Body of pancreas (tissue), 4 donors: ENCODE results near the gene CBFA2T3. TPM values are rescaled to one million over a fixed set of nuclear protein-coding genes. Genes with fewer than 3 reads are reported as not detected.
"Not testable (repeated sequence)": the region's sequence is repeated elsewhere in the genome, so short reads cannot be mapped to it uniquely, and the experiment has no call there.

ENCODE experiments used
- ATAC-seq: fragments of 150-250 bp; one replicate; pipeline ENCODE4 v1.9.1; 2016
- DNase-seq, 4 donors: peaks; one replicate each; pipeline ENCODE4 v3.0.0-alpha.2; 2019
- H3K27ac ChIP-seq, 4 donors: fragments of 200-600 bp; sonication (generic); 1 replicate in 3 of 4; 2 replicates in 1 of 4; pipeline versions ENCODE4 v1.5.1 to v1.6.1; 2016 to 2019; ENCODE audit warnings: mild to moderate bottlenecking in 1 of 4, mixed read lengths in 1 of 4, moderate library complexity in 1 of 4
- H3K27me3 ChIP-seq, 2 donors: fragments of 200-600 bp; sonication (generic); one replicate each; pipeline ENCODE4 v1.6.0; 2016; ENCODE audit warnings: mild to moderate bottlenecking in 1 of 2
- H3K36me3 ChIP-seq, 2 donors: fragments of 200-600 bp; sonication (generic); replicated peaks in 1 of 2; 2 replicates each; pipeline ENCODE4 v1.5.1; 2016; ENCODE audit warnings: low read depth in 2 of 2; ENCODE audit not compliant: insufficient read depth in 1 of 2
- H3K4me1 ChIP-seq: fragments of 200-600 bp; sonication (generic); one replicate; pipeline ENCODE4 v1.6.0; 2016
- H3K4me3 ChIP-seq, 2 donors: fragments of 200-600 bp; sonication (generic); 1 replicate in 1 of 2; 2 replicates in 1 of 2; pipeline ENCODE4 v1.5.1; 2016 to 2019
- H3K9me3 ChIP-seq, 3 donors: fragments of 200-600 bp; sonication (generic); 1 replicate in 2 of 3; 2 replicates in 1 of 3; pipeline ENCODE4 v1.5.1; 2016
- CTCF ChIP-seq, 7 experiments: fragments of 450-650 bp in 4 of 7; fragments of 200-600 bp in 3 of 7; sonication (generic) in 3 of 7; IDR thresholded peaks; one replicate each; pipeline ENCODE4 v1.5.1; 2016 to 2019; ENCODE audit warnings: antibody characterized with exemption in 7 of 7
- POLR2A ChIP-seq, 3 donors: fragments of 450-650 bp; IDR thresholded peaks; one replicate each; pipeline ENCODE4 v1.6.1; 2016; ENCODE audit warnings: antibody characterized with exemption in 3 of 3, mild to moderate bottlenecking in 2 of 3
- WGBS, 2 donors: methylation state at CpG; one replicate each; pipeline ENCODE4 v1.1.5; 2017; 5-methylcytosine and 5-hydroxymethylcytosine counted together
- intact Hi-C: fragments of 100-400 bp; cut with DNase I; formaldehyde crosslinking; loops from one replicate; pipeline ENCODE4 v1.15.1; 2023
- total RNA-seq, 2 donors: library from RNA; depleted of rRNA; stranded (reverse); fragments of >200 nt; gene quantifications; one replicate each; pipeline ENCODE4 v1.1.0, GENCODE V29; 2016

The CBFA2T3 gene
- total RNA-seq, 2 donors from 2014 or later = 7.8 to 16.2 TPM

- no peaks in the 10 kb centered on the region for H3K4me1 ChIP-seq
- H3K4me3 ChIP-seq = no peak overlapping the region
- ATAC-seq = no peak
- no peak for TF ChIP-seq POLR2A (IDR thresholded peaks at IDR 0.05)
- no peak for TF ChIP-seq CTCF (IDR thresholded peaks at IDR 0.05)
- no peaks in the 10 kb centered on the region for H3K9me3 ChIP-seq
- H3K27me3 ChIP-seq = no peaks in the 10 kb centered on the region
- no peaks in the 10 kb centered on the region for H3K36me3 ChIP-seq
- DNase-seq = no peak
- WGBS, 2 donors = 66 to 80% methylated on average over 17 to 21 of the region's 21 CpGs
- no peak overlapping the region for H3K27ac ChIP-seq
- intact Hi-C loops = no loop called here
Observed at GRCh38 chr16:89020068-89020924, 43.3 kb upstream of the CBFA2T3 start.

- H3K36me3 ChIP-seq = no peaks in the 10 kb centered on the region
- no peak overlapping the region for H3K4me3 ChIP-seq
- WGBS, 2 donors = 69% methylated on average over 16 of the region's 16 CpGs; no CpG with 5 or more reads in 1 of the 2 donors
- no peaks in the 10 kb centered on the region for H3K9me3 ChIP-seq
- ATAC-seq (no peak), DNase-seq (no peak)
- H3K4me1 ChIP-seq = no peaks in the 10 kb centered on the region
- no peak overlapping the region for H3K27ac ChIP-seq
- TF ChIP-seq CTCF (IDR thresholded peaks at IDR 0.05) = no peak
- TF ChIP-seq POLR2A (IDR thresholded peaks at IDR 0.05) = no peak
- no peaks in the 10 kb centered on the region for H3K27me3 ChIP-seq
- intact Hi-C loops = no loop called here
Observed at GRCh38 chr16:89019511-89019910, 42.5 kb upstream of the CBFA2T3 start.

GRCh38 chr16:89018282-89019158 lies 41.5 kb upstream of the CBFA2T3 start:
- 59 to 63% methylated on average over 9 to 20 of the region's 20 CpGs for WGBS, 2 donors
- Histone ChIP-seq H3K27me3 (no peaks in the 10 kb centered on the region), H3K36me3 (no peaks in the 10 kb centered on the region), H3K9me3 (no peaks in the 10 kb centered on the region), H3K4me1 (no peaks in the 10 kb centered on the region), H3K27ac (no peak overlapping the region), H3K4me3 (no peak overlapping the region)
- DNase-seq (no peak), ATAC-seq (no peak)
- no peak for TF ChIP-seq CTCF (IDR thresholded peaks at IDR 0.05)
- no peak for TF ChIP-seq POLR2A (IDR thresholded peaks at IDR 0.05)
- intact Hi-C loops = no loop called here

- no peak overlapping the region for H3K27ac ChIP-seq
- no peaks in the 10 kb centered on the region for H3K4me1 ChIP-seq
- no peak for ATAC-seq
- TF ChIP-seq CTCF (IDR thresholded peaks at IDR 0.05) (no peak), POLR2A (IDR thresholded peaks at IDR 0.05) (no peak)
- 55 to 63% methylated on average over 23 to 25 of the region's 25 CpGs for WGBS, 2 donors
- no peaks in the 10 kb centered on the region for H3K9me3 ChIP-seq
- H3K36me3 ChIP-seq = no peaks in the 10 kb centered on the region
- no peak overlapping the region for H3K4me3 ChIP-seq
- DNase-seq = no peak
- intact Hi-C loops = no loop called here
- no peaks in the 10 kb centered on the region for H3K27me3 ChIP-seq
Observed at GRCh38 chr16:89017543-89018281, 40.7 kb upstream of the CBFA2T3 start.

GRCh38 chr16:89016561-89016960 lies 39.6 kb upstream of the CBFA2T3 start:
- H3K4me3 ChIP-seq, H3K36me3 ChIP-seq, H3K27ac ChIP-seq, DNase-seq, intact Hi-C loops, H3K9me3 ChIP-seq, ATAC-seq, H3K4me1 ChIP-seq, H3K27me3 ChIP-seq: not testable (repeated sequence)
- 78 to 81% methylated on average over 6 to 10 of the region's 10 CpGs for WGBS, 2 donors
